Subcutaneous adipose tissue (tissue), 4 donors: Measurements from ENCODE around the gene HJURP. TPM values are rescaled to one million over a fixed set of nuclear protein-coding genes. Genes with fewer than 3 reads are reported as not detected.

ENCODE experiments used
- total RNA-seq, 4 donors: library from RNA; depleted of rRNA; stranded (reverse); fragments of >200 nt; gene quantifications; one replicate each; pipeline ENCODE4 v1.1.0, GENCODE V29; 2016
- TF ChIP-seq, protein P1 (sequence below): fragments of 450-650 bp; IDR thresholded peaks from one replicate; pipeline ENCODE4 v1.5.1; 2016; ENCODE audit warnings: low read depth, mild to moderate bottlenecking, control low read depth, antibody characterized with exemption, moderate library complexity

Gene HJURP
- total RNA-seq, 4 donors from 2014 or later: 1.9 to 2.0 TPM; not detected in 2

DNA sequence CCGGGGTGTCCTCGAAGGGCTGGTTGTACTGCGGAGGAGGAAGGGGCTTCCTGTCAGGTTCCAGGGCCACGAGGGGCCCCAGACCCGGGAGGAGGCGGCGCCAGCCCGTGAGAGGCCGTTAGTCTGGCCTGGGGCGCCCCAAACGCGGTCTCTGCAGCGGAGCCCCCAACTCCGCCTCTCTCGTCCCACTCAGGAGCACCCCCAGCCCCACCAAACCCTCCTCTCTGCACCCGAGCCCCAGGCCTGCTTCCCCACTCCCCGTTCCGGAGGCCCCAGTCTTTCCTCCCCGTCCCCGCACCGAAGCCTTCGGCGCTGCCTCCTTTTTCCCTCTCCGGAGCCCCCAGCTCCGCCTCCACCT lies 473 bp downstream of the HJURP start:
- TF ChIP-seq, protein P1, sequence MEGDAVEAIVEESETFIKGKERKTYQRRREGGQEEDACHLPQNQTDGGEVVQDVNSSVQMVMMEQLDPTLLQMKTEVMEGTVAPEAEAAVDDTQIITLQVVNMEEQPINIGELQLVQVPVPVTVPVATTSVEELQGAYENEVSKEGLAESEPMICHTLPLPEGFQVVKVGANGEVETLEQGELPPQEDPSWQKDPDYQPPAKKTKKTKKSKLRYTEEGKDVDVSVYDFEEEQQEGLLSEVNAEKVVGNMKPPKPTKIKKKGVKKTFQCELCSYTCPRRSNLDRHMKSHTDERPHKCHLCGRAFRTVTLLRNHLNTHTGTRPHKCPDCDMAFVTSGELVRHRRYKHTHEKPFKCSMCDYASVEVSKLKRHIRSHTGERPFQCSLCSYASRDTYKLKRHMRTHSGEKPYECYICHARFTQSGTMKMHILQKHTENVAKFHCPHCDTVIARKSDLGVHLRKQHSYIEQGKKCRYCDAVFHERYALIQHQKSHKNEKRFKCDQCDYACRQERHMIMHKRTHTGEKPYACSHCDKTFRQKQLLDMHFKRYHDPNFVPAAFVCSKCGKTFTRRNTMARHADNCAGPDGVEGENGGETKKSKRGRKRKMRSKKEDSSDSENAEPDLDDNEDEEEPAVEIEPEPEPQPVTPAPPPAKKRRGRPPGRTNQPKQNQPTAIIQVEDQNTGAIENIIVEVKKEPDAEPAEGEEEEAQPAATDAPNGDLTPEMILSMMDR: no peak

DNA sequence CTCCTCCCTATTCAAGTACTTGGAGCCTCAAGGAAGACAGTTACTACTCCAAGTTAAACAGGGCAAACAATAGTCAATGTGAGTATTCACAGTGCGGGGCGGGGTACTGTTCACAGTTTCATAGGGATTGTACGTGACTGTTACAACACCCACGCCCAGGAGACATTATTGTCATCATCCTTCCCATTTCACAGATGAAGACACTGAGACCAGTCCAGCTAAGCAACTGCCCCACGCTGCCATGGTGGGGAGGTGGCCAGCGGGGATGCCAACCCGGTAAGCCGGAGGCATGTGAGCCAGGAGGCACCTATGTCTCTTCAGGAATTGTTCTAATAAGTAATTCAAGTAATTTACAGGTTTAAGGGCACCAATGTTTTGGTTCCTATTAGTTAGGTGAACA lies 982 bp downstream of the HJURP start:
- TF ChIP-seq, protein P1: no peak

DNA sequence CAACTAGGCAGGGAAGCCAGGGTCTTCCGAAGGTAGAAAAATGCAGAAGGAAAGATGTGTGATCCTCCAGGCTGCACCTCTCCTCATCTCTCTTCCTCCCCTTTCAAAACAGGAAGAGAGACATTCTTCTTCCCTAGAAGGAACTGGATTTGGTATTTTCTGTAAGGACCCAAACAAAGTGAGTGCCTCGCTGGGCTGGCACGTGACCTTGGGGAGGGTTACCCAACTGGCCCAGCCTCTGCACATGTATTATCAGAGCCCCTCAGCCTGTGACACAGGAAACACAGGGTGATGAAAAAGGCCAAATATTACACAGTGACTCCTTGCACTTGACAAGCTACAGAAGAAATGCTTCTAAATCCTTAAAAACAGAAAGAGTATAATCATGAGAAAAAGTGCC lies 2.3 kb downstream of the HJURP start:
- TF ChIP-seq, protein P1: no peak

GRCh38 chr2:233851169-233851568 lies 3.2 kb downstream of the HJURP start:
- TF ChIP-seq, protein P1: no peak

DNA sequence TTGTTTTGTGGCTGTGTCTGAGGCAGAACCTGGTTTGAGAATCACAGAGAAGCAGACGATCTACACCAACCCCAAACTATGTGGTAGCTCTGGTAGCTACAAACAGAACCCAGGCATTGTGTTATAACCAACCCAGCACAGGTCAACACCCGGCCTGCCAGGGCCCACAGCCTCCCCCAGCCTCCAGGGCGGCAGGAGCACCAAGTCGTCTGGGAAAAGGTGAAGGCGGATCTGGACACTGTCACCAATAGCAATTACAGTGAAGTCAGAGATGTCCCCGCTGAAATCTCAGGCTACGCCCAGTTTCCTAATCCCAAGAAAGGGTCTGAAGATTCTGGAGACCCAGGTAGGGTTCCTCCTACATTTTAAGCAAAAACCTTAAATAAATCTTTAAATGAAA lies 3.6 kb downstream of the HJURP start:
- TF ChIP-seq, protein P1: no peak

- TF ChIP-seq, protein P1: no peak
Observed at GRCh38 chr2:233849607-233850271, 4.6 kb downstream of the HJURP start.

- TF ChIP-seq, protein P1: no peak
Observed at GRCh38 chr2:233848276-233848675, 6.1 kb downstream of the HJURP start.
